Activated effector memory CD4-positive, alpha-beta T cell treated with anti-CD3 and anti-CD28 coated beads, Interleukin-2, amount 50 U/mL, for 16 hours (primary cell): ENCODE data around the gene TXNDC16.

Experiments used
- DNase-seq: peaks from one replicate; pipeline ENCODE4 v3.0.0-alpha.2; 2020

Gene TXNDC16

GRCh38 chr14:52443506-52443905, 108.8 kb downstream of the TXNDC16 start:
- DNase-seq, result no peak

GRCh38 chr14:52442602-52443001, 109.7 kb downstream of the TXNDC16 start:
- no peak for DNase-seq

- no peak for DNase-seq
These were observed 110.1 kb downstream of the TXNDC16 start for GRCh38 chr14:52442166-52442565.

- no peak for DNase-seq
These were observed 112.8 kb downstream of the TXNDC16 start for GRCh38 chr14:52439476-52439875.

- no peak for DNase-seq
These were observed 117.3 kb downstream of the TXNDC16 start for GRCh38 chr14:52434955-52435354.

- no peak for DNase-seq
These were observed 121.8 kb downstream of the TXNDC16 start for GRCh38 chr14:52430474-52430873.

GRCh38 chr14:52429451-52429850, 122.9 kb downstream of the TXNDC16 start:
- DNase-seq, result no peak

GRCh38 chr14:52427460-52427859, 124.8 kb downstream of the TXNDC16 start:
- DNase-seq, result no peak

GRCh38 chr14:52422650-52423356, 129.5 kb downstream of the TXNDC16 start:
- no peak for DNase-seq

- no peak for DNase-seq
These were observed 135.2 kb downstream of the TXNDC16 start for GRCh38 chr14:52417139-52417538.

- DNase-seq, result no peak
These were observed 138.4 kb downstream of the TXNDC16 start for GRCh38 chr14:52413729-52414408.

GRCh38 chr14:52412426-52412825, 139.9 kb downstream of the TXNDC16 start:
- DNase-seq, result no peak

GRCh38 chr14:52405314-52405713, 147.0 kb downstream of the TXNDC16 start:
- no peak for DNase-seq

GRCh38 chr14:52402812-52403526, 149.3 kb downstream of the TXNDC16 start:
- no peak for DNase-seq

GRCh38 chr14:52400846-52401245, 151.5 kb downstream of the TXNDC16 start:
- DNase-seq, result no peak

- DNase-seq, result no peak
These were observed 152.2 kb downstream of the TXNDC16 start for GRCh38 chr14:52399921-52400595.

GRCh38 chr14:52399104-52399503, 153.2 kb downstream of the TXNDC16 start:
- DNase-seq, result no peak

GRCh38 chr14:52397844-52398243, 154.5 kb downstream of the TXNDC16 start:
- DNase-seq, result no peak

- DNase-seq, result no peak
These were observed 156.6 kb downstream of the TXNDC16 start for GRCh38 chr14:52395728-52396127.

- DNase-seq, result no peak
These were observed 160.3 kb downstream of the TXNDC16 start for GRCh38 chr14:52391881-52392615.
